ENCODE data around the gene TRIM44.
"Not testable (repeated sequence)": the region's sequence is repeated elsewhere in the genome, so short reads cannot be mapped to it uniquely, and the experiment has no call there.

Gene TRIM44

GRCh38 chr11:35664977-35665441 is 2.4 kb downstream of the TRIM44 start:
- DNase-seq (ENCODE audit: low read depth) = no peak
- H3K4me3 ChIP-seq (ENCODE audit: low read depth, low read length) = no peak overlapping the region

GRCh38 chr11:35667257-35667656 is 4.7 kb downstream of the TRIM44 start:
- no peak overlapping the region for H3K4me3 ChIP-seq (ENCODE audit: low read depth, low read length)
- no peak for DNase-seq (ENCODE audit: low read depth)

GRCh38 chr11:35668350-35668749 is 5.8 kb downstream of the TRIM44 start:
- H3K4me3 ChIP-seq (ENCODE audit: low read depth, low read length); DNase-seq (ENCODE audit: low read depth): not testable (repeated sequence)

GRCh38 chr11:35671396-35672127 is 9.0 kb downstream of the TRIM44 start:
- DNase-seq (ENCODE audit: low read depth) = no peak
- no peak overlapping the region for H3K4me3 ChIP-seq (ENCODE audit: low read depth, low read length)

GRCh38 chr11:35672608-35673007 is 10.0 kb downstream of the TRIM44 start:
- no peak for DNase-seq (ENCODE audit: low read depth)
- H3K4me3 ChIP-seq (ENCODE audit: low read depth, low read length) = no peak overlapping the region

- no peak overlapping the region for H3K4me3 ChIP-seq (ENCODE audit: low read depth, low read length)
- DNase-seq (ENCODE audit: low read depth) = no peak
Measured at GRCh38 chr11:35675901-35676610, 13.5 kb downstream of the TRIM44 start.

GRCh38 chr11:35676611-35676965 is 14.0 kb downstream of the TRIM44 start:
- no peak overlapping the region for H3K4me3 ChIP-seq (ENCODE audit: low read depth, low read length)
- DNase-seq (ENCODE audit: low read depth) = no peak

DNA sequence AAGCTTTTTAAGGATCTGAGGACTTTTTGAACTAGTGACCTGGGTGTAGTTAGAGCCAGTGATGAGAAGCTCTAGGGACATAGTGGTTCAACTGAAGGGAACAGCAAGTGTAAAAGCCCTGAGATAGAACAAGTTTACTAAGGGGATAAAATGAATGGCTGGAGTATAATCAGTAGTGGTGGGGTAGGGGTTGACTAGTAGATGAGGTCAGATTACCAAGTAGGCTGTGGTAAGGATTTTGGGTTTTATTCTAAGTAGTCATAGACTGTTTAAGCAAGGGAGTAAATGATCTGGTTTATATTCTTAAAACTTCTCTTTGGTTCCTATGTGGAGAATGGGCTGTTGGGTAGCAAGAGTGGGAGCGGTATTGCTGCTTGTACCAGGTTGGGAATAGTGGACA is 15.3 kb downstream of the TRIM44 start:
- no peak overlapping the region for H3K4me3 ChIP-seq (ENCODE audit: low read depth, low read length)
- no peak for DNase-seq (ENCODE audit: low read depth)

GRCh38 chr11:35678471-35678870 is 15.9 kb downstream of the TRIM44 start:
- DNase-seq (ENCODE audit: low read depth) = no peak

DNA sequence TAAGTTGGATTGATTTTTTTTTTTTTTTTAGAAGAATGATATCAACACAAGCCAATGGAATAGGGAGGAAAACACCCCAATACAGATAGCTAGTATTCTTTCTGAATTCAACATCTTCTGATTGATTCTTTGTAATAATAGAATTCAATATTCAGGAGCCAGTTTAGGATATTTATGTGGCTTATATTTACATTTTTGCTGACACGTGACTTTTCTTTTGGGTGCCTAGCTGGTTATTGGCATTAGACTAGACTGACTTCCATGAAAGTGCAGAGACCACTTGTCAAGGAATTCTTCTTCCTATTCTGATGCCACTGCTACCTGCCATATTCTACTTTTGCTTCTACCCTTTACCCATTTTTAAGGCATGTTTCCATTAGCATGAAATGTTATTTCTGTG is 16.4 kb downstream of the TRIM44 start:
- H3K4me3 ChIP-seq (ENCODE audit: low read depth, low read length) = no peak overlapping the region
- DNase-seq (ENCODE audit: low read depth) = no peak

More at GRCh38 chr11:35678471-35678870, 15.9 kb downstream of the TRIM44 start:
- H3K4me3 ChIP-seq (ENCODE audit: low read depth, low read length) = no peak overlapping the region

GRCh38 chr11:35680506-35680905 is 17.9 kb downstream of the TRIM44 start:
- H3K4me3 ChIP-seq (ENCODE audit: low read depth, low read length) = no peak overlapping the region
- DNase-seq (ENCODE audit: low read depth) = no peak

- no peak overlapping the region for H3K4me3 ChIP-seq (ENCODE audit: low read depth, low read length)
- no peak for DNase-seq (ENCODE audit: low read depth)
Measured at GRCh38 chr11:35681163-35681767, 18.7 kb downstream of the TRIM44 start.

DNA sequence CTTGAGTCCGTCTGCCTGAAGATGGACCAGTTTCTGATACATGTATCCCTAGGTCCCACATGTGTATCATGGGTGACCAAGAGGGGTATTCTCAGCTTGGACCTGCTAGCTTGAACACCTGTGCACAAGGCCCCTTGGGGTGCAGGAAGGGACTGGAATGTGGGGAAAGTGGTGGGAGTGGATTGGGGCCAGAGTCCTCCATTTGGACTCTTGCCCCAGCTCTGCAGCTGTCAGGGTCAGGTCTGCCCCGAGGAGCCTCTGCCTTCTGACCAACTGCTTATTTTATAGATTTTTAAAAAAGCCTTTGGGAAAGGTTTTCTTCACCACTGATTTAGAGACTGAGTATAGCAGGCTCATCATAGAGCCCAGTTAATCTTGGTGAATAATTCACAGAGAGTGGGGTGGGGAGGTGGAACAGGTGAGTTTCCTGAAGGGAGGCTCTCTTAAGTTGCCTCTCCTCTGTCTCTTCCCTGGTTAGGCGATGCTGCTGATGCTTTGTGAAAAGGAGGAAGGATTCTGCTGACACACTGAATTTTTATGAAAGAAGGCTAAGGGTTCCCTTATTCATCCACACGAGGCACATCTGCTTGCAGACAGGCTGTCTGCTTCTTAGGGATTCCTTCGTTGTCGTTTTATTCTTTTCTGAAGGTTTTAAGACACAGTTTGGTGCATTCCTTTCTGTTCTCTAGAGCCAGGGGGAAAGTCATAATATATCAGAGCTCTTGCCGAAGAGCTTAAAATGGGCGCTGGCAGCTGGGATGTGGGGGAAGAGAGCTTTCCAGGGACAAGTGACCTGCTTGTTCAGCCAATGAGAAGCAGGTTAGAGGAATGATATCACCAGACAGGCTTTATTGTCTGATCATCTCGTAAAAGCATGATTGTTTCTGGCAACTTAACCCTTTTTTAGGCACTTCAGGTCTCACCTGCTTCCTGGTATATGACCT is 19.9 kb downstream of the TRIM44 start:
- no peak for DNase-seq (ENCODE audit: low read depth)
- H3K4me3 ChIP-seq (ENCODE audit: low read depth, low read length) = no peak overlapping the region

DNA sequence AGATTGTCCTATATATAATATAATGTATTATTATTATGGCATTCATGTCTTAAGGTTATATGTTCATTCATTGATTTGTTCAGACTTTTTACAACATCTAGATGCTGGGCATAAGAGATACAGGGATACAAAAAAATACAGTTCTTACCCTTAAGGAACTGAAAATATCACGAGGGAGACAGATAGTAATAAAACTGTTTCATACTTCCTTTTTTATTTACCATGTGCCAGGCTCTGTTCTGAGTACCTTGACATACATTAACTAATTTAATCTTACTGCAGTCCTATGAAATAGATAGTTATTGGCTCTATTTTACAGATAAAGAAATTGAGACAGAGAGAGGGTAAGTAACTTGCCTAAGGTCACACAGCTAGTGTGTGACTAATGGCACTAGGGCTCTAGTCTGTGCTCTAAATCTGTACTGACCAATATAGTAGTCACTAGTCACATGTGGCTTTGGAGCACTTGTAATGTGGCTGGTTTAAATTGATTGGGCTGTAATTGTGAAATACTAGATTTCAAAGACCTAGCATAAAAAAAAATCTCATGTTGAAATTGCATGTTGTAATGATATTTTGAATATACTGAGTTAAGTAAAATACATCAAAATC is 21.3 kb downstream of the TRIM44 start:
- no peak for DNase-seq (ENCODE audit: low read depth)
- no peak overlapping the region for H3K4me3 ChIP-seq (ENCODE audit: low read depth, low read length)

DNA sequence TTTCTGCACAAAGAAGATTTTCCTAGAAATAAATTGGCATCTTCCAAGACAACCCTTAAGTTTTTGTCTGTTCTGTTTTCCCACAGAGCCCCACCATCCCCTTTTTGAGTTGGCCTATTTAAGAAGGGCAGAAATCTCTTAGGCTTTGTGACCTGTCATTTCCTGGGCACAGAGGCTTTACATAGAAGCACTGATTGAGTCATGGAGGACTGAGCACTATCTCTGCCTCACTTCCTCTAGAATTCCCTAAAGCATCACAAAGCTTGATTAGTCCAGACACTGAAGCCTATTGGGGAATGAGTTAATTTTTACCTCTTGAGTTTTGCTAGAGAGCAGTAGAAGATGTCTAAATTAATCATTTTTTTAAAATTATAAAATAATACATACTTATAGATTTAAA is 25.4 kb downstream of the TRIM44 start:
- DNase-seq (ENCODE audit: low read depth) = no peak
- H3K4me3 ChIP-seq (ENCODE audit: low read depth, low read length) = no peak overlapping the region

DNA sequence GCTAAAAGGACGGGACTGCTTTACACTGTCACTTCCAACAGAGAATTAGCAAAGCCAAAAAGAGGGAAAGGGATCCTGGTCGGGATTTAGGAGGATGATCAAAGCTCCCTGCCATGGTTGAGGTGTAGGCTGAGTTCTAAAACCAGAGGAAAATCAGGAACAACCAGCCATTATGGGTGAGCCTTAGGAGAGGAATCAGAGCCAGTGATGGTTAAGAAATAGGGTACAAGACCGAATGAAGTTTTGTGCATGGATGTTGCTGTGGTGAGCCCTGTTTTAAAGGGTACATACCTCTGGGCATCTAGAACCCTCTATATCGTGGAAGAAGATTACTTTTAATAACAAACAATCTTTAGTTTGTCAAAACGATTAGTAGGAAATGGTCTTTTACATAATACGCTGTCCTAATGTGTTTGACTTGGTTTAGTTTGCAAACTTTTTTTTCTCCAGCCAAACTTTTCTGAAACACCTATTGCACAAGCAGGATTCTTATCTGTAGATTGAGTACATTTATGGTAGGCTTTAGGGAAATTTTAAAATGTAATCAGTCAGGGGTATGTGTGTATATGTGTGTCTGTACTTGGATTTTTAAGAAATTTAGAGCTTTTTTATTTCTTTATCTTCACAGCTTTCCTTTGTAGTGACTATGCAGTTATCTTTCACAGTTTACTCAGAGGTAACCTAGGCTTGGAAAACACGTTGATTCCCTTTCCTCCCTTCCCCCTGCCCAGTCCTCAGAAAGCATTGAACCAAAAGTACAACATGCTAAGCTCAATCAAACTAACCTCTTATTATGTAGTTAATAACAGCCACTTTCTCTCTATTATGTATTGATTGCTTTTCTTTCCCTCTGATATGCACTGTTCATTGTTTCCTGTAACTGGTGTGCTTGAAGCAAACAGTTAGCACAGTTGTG is 26.8 kb downstream of the TRIM44 start:
- no peak overlapping the region for H3K4me3 ChIP-seq (ENCODE audit: low read depth, low read length)
- DNase-seq (ENCODE audit: low read depth) = no peak

- DNase-seq (ENCODE audit: low read depth) = no peak
- H3K4me3 ChIP-seq (ENCODE audit: low read depth, low read length) = no peak overlapping the region
Measured at GRCh38 chr11:35702126-35702525, 39.6 kb downstream of the TRIM44 start.

DNA sequence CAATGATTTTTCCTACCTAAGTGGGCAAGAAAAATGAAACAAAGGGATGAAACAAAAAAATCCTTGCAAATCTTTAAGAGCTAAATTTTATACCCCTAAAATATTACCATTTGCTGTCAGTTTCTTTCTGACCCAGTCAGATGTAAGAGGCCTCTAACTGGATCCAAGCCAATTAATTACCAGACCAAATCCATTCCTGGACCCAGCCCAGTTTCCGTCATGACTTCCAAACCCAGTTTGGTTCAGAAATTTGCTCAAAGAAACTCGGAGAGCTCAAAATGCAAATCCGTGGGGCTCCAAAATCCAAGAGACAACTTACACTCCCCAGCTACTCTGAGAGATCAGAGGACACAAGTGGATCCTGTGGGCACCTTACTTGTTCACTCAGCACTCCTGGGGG is 46.8 kb downstream of the TRIM44 start:
- no peak overlapping the region for H3K4me3 ChIP-seq (ENCODE audit: low read depth, low read length)
- DNase-seq (ENCODE audit: low read depth) = no peak

Measured in skeletal muscle cell (primary cell).